ENCODE results near the gene CCNI2. TPM values are rescaled to one million over a fixed set of nuclear protein-coding genes. Genes with fewer than 3 reads are reported as not detected.

Gene CCNI2
- total and polyA plus RNA-seq, 3 donors from 2014 or later, result 1.1 to 4.5 (median 2.7) TPM

DNA sequence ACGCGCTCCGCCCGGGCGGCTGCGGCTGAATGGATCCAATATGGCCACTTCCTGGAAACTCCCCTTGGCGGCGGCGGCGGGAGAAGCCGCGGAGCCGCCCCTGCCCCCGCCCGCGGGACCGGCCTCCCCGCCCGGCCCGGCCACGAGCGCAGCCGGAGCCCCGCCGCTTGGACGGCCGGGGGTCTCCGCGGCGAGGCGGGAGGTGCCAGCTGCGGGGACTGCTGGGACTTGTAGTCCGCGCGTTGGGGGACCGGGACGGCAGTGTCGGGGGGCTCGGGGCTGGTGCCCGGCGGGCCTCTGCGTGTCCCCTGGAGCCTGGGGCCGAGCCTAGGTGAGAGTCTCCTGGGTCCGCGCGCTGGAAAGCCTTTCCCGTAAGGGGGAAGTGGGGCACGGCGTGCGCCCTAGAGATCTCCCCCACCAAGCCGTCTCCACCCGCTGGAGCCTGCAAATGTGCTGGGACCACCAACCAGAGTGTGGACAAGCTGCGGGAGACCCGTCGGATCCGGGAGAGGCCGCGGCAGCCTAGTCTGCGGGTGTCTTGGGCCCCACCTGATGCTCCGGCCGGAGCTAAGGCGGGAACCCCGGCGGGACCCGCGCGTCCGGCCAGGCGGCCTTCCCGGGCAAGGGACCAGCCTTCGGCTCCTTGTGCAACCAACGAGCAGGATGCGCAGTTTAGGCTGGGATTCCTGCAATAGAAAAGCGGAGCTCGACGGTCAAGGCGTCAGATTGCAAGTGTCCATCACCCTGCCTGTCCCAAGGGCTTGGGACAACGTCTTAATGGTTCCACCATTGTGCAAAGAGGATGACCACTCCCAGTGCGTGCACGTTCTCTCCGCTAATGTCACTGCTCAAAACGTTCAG is 30.2 kb downstream of the CCNI2 start, which contains the start of gene SEPTIN8:
Gene SEPTIN8, minus strand, starts transcription at position 31 of the 861 bp plus-strand sequence. CDS start 102 bp downstream, outside the sequence.
- intact Hi-C loops (cut with DNase I; ENCODE audit: low total_unique reads), result no loop called here
- peak; percentile 44 for DNase-seq
- H3K4me1 ChIP-seq, result peaks cover 13% of the 10 kb centered on the region
- H3K36me3 ChIP-seq (ENCODE audit: low read depth, missing control alignments), result no peaks in the 10 kb centered on the region
- no peaks in the 10 kb centered on the region for H3K27me3 ChIP-seq
- H3K4me3 ChIP-seq, result peak within 1 kb of the TSS; percentile 75 to 82
- TF ChIP-seq CTCF (IDR thresholded peaks at IDR 0.05) (no peak), POLR2A (IDR thresholded peaks at IDR 0.05) (no peak)
- peak within 1 kb of the TSS; percentile 24 to 71 for H3K27ac ChIP-seq
- H3K9me3 ChIP-seq, result no peaks in the 10 kb centered on the region
- WGBS, 2 donors, result 1 to 4% methylated on average over 23 to 76 of the region's 82 CpGs

DNA sequence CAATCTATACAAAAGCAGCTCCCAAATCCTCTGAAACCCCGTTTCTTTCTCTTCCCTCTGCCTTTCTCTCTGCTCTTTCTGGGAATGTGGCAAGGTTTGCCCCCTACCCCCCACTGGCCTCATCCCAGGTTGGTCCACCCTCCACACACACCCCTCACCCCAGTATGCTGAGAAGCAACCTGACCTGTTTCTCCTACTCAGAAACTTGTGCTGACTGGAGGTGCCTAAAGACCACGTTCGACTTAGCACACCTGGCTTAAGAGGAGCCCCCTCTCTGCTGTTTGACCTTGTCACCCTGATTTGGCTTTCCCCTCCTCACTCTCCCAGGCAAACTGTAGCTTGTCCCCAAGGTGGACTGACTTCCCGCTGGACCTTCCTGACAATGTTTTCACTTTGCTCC is 30.9 kb downstream of the CCNI2 start:
- Histone ChIP-seq H3K36me3 (ENCODE audit: low read depth, missing control alignments) (no peaks in the 10 kb centered on the region), H3K27ac (no peak overlapping the region), H3K9me3 (no peaks in the 10 kb centered on the region), H3K27me3 (no peaks in the 10 kb centered on the region), H3K4me3 (peak overlapping the region; percentile 75 to 82), H3K4me1 (peaks cover 13% of the 10 kb centered on the region)
- intact Hi-C loops (cut with DNase I; ENCODE audit: low total_unique reads), result no loop called here
- 49 to 61% methylated on average over 4 of the region's 4 CpGs for WGBS, 2 donors
- no peak for DNase-seq
- TF ChIP-seq CTCF (IDR thresholded peaks at IDR 0.05) (no peak), POLR2A (IDR thresholded peaks at IDR 0.05) (no peak)

GRCh38 chr5:132778856-132779255 is 31.6 kb downstream of the CCNI2 start:
- peaks cover 13% of the 10 kb centered on the region for H3K4me1 ChIP-seq
- 81% methylated on average over 5 of the region's 5 CpGs for WGBS, 2 donors
- intact Hi-C loops (cut with DNase I; ENCODE audit: low total_unique reads), result no loop called here
- H3K27ac ChIP-seq, result no peak overlapping the region
- no peak for TF ChIP-seq CTCF (IDR thresholded peaks at IDR 0.05)
- no peak for TF ChIP-seq POLR2A (IDR thresholded peaks at IDR 0.05)
- H3K27me3 ChIP-seq, result no peaks in the 10 kb centered on the region
- no peaks in the 10 kb centered on the region for H3K9me3 ChIP-seq
- DNase-seq, result no peak
- no peaks in the 10 kb centered on the region for H3K36me3 ChIP-seq (ENCODE audit: low read depth, missing control alignments)
- no peak overlapping the region for H3K4me3 ChIP-seq

DNA sequence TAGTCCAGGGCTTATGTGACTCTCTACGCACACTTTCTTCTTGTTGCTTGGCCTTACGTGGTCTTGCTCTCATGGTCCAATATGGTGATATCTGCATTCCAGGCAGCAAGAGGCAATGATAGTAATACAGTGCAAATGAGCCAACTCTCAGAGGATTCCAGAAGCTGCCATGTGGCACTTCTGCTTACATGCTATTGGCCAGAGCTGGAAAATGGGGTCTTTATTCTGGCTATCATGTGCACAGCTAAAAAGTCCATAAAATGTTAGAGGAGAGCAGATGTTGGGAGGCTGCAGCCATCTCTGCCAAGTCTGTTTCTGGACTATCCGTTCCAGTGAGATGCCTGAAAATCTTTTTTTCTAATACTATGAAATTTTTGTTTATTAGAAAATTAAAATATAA is 32.7 kb downstream of the CCNI2 start:
- WGBS, 2 donors, result 91 to 95% methylated on average over 3 of the region's 3 CpGs
- peaks cover 13% of the 10 kb centered on the region for H3K4me1 ChIP-seq
- no peak overlapping the region for H3K27ac ChIP-seq
- TF ChIP-seq CTCF (IDR thresholded peaks at IDR 0.05), result no peak
- H3K9me3 ChIP-seq, result no peaks in the 10 kb centered on the region
- H3K4me3 ChIP-seq, result no peak overlapping the region
- H3K27me3 ChIP-seq, result no peaks in the 10 kb centered on the region
- no peaks in the 10 kb centered on the region for H3K36me3 ChIP-seq (ENCODE audit: low read depth, missing control alignments)
- DNase-seq, result no peak
- intact Hi-C loops (cut with DNase I; ENCODE audit: low total_unique reads), result no loop called here

Data from testis (tissue), 3 donors.